Upper lobe of right lung (tissue), 1 donor: ENCODE data around the gene ZGPAT. TPM values are rescaled to one million over a fixed set of nuclear protein-coding genes. Genes with fewer than 3 reads are reported as not detected.

ENCODE experiments used
- ATAC-seq: fragments of 200-7000 bp; cut with Tn5 transposase; one replicate; pipeline ENCODE4 v1.9.1; 2020; ENCODE audit warnings: mild to moderate bottlenecking, moderate library complexity
- DNase-seq: peaks from one replicate; pipeline ENCODE4 v3.0.0-alpha.2; 2020
- H3K27ac ChIP-seq: fragments of 200-600 bp; one replicate; pipeline ENCODE4 v1.8.0; 2022
- H3K27me3 ChIP-seq: fragments of 200-600 bp; one replicate; pipeline ENCODE4 v1.8.0; 2022; ENCODE audit warnings: mild to moderate bottlenecking
- H3K36me3 ChIP-seq: fragments of 200-600 bp; one replicate; pipeline ENCODE4 v1.8.0; 2022
- H3K4me1 ChIP-seq: fragments of 200-600 bp; one replicate; pipeline ENCODE4 v1.8.0; 2022
- H3K4me3 ChIP-seq: fragments of 200-600 bp; one replicate; pipeline ENCODE4 v1.8.0; 2022; ENCODE audit warnings: mild to moderate bottlenecking
- H3K9me3 ChIP-seq: fragments of 200-600 bp; one replicate; pipeline ENCODE4 v1.8.0; 2022
- intact Hi-C: fragments of 100-400 bp; cut with DNase I; formaldehyde crosslinking; loops from one replicate; pipeline ENCODE4 v1.11.0; 2022
- total RNA-seq: library from RNA; stranded (reverse); fragmentation: NEBNext Ultra II Directional; extraction: Animal tissue kit (Norgen Biotek cat#: 25700); gene quantifications from one replicate; pipeline ENCODE4 v1.2.1, GENCODE V29; 2021
- TF ChIP-seq, protein P1 (sequence below): fragments of 200-600 bp; IDR thresholded peaks from one replicate; pipeline ENCODE4 v1.8.0; 2022; ENCODE audit warnings: antibody characterized with exemption
- donor health status: DM: no; HTN: yes; CAD: no; lungs with severe emphysema.

The ZGPAT gene
- total RNA-seq, 1 donor from 2014 or later = 27.6 TPM

DNA sequence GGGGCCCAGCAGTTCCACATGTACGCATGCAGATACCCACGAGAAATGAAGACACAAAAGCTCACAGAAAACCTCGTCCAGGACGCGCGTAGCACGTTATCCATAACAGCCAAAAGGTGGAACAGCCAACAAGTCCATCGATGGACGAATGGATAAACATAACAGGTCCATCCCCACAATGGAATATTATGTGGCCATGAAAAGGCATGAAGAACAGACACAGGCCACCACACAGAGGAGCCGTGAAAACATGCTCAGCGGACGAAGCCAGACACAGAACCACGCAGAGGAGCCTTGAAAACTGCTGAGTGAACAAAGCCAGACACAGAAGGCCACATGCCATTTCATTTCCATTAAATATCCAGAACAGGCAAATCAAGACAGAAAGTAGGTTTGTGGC is 69.8 kb downstream of the ZGPAT start:
- ATAC-seq (no peak), DNase-seq (no peak)
- Histone ChIP-seq H3K27ac (no peak overlapping the region), H3K27me3 (no peaks in the 10 kb centered on the region), H3K4me1 (peaks cover 11% of the 10 kb centered on the region), H3K36me3 (no peaks in the 10 kb centered on the region), H3K4me3 (no peak overlapping the region), H3K9me3 (no peaks in the 10 kb centered on the region)
- intact Hi-C loops = no loop called here
- TF ChIP-seq, protein P1, sequence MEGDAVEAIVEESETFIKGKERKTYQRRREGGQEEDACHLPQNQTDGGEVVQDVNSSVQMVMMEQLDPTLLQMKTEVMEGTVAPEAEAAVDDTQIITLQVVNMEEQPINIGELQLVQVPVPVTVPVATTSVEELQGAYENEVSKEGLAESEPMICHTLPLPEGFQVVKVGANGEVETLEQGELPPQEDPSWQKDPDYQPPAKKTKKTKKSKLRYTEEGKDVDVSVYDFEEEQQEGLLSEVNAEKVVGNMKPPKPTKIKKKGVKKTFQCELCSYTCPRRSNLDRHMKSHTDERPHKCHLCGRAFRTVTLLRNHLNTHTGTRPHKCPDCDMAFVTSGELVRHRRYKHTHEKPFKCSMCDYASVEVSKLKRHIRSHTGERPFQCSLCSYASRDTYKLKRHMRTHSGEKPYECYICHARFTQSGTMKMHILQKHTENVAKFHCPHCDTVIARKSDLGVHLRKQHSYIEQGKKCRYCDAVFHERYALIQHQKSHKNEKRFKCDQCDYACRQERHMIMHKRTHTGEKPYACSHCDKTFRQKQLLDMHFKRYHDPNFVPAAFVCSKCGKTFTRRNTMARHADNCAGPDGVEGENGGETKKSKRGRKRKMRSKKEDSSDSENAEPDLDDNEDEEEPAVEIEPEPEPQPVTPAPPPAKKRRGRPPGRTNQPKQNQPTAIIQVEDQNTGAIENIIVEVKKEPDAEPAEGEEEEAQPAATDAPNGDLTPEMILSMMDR = no peak

GRCh38 chr20:63778034-63778752 is 70.4 kb downstream of the ZGPAT start:
- H3K27ac ChIP-seq = no peak overlapping the region
- intact Hi-C loops = no loop called here
- DNase-seq (no peak), ATAC-seq (no peak)
- H3K4me1 ChIP-seq = peaks cover 6% of the 10 kb centered on the region
- H3K27me3 ChIP-seq = no peaks in the 10 kb centered on the region
- no peak overlapping the region for H3K4me3 ChIP-seq
- TF ChIP-seq, protein P1 = no peak
- no peaks in the 10 kb centered on the region for H3K9me3 ChIP-seq
- H3K36me3 ChIP-seq = no peaks in the 10 kb centered on the region

DNA sequence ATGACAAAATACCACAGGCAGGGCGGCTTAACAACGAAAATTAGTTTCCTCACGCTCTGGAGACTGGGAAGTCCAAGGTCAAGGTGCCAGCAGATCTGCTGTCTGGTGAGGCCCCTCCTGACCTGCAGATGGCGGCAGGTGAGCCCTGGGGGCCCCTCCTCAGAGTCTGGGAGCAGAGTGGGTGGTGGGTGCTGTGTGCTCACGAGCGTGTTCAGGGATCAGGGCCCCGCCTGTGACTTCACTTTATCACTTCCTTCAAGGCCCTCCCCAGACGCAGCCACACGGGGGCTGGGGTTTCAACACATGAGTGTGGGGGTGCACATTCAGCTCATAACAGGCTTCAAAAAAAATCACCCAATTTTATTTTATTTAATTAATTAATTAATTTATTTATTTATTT is 71.0 kb downstream of the ZGPAT start:
- DNase-seq (no peak), ATAC-seq (no peak)
- Histone ChIP-seq H3K27ac (no peak overlapping the region), H3K4me3 (no peak overlapping the region), H3K36me3 (no peaks in the 10 kb centered on the region), H3K9me3 (no peaks in the 10 kb centered on the region), H3K27me3 (no peaks in the 10 kb centered on the region), H3K4me1 (no peaks in the 10 kb centered on the region)
- intact Hi-C loops = no loop called here
- TF ChIP-seq, protein P1 = no peak

GRCh38 chr20:63781181-63781580 is 73.3 kb downstream of the ZGPAT start:
- Histone ChIP-seq H3K36me3 (no peaks in the 10 kb centered on the region), H3K9me3 (no peaks in the 10 kb centered on the region), H3K4me1 (no peaks in the 10 kb centered on the region), H3K27me3 (no peaks in the 10 kb centered on the region), H3K4me3 (no peak overlapping the region), H3K27ac (no peak overlapping the region)
- TF ChIP-seq, protein P1 = no peak
- no peak for DNase-seq
- no peak for ATAC-seq
- intact Hi-C loops = loop anchor here (5.0 kb wide), 1 partner anchor 81 kb away; the partner anchor contains the start of gene ABHD16B

- Histone ChIP-seq H3K27ac (no peak overlapping the region), H3K4me1 (no peaks in the 10 kb centered on the region), H3K4me3 (no peak overlapping the region), H3K36me3 (no peaks in the 10 kb centered on the region), H3K9me3 (no peaks in the 10 kb centered on the region), H3K27me3 (no peaks in the 10 kb centered on the region)
- ATAC-seq (no peak), DNase-seq (no peak)
- intact Hi-C loops = loop anchor here (5.0 kb wide), 1 partner anchor 80 kb away; the partner anchor contains the start of gene ABHD16B
- TF ChIP-seq, protein P1 = no peak
Measured at GRCh38 chr20:63782051-63782471, 74.2 kb downstream of the ZGPAT start.
